ENCODE data around the gene MMAB.

The MMAB gene

GRCh38 chr12:109571773-109572505 is 1.4 kb downstream of the MMAB start:
- TF ChIP-seq FOXP2 (optimal IDR thresholded peaks at IDR 0.05; ENCODE audit: borderline replicate concordance, extremely low read depth, extremely low read length, insufficient read depth) (no peak), TAF1 (IDR thresholded peaks at IDR 0.05; ENCODE audit: borderline replicate concordance, insufficient read depth, low read length) (no peak), SIN3A (IDR thresholded peaks at IDR 0.05; ENCODE audit: borderline replicate concordance, insufficient read depth, low read length) (no peak), POLR2AphosphoS5 (IDR thresholded peaks at IDR 0.05; ENCODE audit: low read depth, low read length) (no peak)
- TF ChIP-seq, protein P1, sequence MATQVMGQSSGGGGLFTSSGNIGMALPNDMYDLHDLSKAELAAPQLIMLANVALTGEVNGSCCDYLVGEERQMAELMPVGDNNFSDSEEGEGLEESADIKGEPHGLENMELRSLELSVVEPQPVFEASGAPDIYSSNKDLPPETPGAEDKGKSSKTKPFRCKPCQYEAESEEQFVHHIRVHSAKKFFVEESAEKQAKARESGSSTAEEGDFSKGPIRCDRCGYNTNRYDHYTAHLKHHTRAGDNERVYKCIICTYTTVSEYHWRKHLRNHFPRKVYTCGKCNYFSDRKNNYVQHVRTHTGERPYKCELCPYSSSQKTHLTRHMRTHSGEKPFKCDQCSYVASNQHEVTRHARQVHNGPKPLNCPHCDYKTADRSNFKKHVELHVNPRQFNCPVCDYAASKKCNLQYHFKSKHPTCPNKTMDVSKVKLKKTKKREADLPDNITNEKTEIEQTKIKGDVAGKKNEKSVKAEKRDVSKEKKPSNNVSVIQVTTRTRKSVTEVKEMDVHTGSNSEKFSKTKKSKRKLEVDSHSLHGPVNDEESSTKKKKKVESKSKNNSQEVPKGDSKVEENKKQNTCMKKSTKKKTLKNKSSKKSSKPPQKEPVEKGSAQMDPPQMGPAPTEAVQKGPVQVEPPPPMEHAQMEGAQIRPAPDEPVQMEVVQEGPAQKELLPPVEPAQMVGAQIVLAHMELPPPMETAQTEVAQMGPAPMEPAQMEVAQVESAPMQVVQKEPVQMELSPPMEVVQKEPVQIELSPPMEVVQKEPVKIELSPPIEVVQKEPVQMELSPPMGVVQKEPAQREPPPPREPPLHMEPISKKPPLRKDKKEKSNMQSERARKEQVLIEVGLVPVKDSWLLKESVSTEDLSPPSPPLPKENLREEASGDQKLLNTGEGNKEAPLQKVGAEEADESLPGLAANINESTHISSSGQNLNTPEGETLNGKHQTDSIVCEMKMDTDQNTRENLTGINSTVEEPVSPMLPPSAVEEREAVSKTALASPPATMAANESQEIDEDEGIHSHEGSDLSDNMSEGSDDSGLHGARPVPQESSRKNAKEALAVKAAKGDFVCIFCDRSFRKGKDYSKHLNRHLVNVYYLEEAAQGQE (IDR thresholded peaks at IDR 0.05; ENCODE audit: insufficient read depth in 1 of 2, low read depth in 2 of 2, low read length in 2 of 2): no peak

DNA sequence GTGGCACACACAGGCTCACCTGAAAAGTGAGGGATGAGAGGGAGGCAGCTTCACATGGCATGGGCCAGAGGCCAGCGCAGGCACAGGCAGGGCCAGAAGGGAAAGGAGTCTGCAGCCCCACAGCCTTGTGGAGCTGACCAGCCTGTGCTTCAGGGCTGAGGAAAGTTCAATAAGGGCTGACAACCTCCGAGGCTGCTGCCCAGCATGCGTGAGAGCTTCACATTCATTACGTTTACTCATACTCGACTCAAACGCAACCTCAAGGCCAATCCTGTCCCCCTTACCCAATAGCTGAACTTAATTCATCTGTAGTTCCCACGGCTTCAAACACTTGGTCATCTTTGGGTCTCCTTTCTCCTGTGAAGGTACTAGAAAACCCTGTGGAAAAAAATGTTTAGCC is 4.8 kb downstream of the MMAB start:
- TF ChIP-seq, protein P1 (IDR thresholded peaks at IDR 0.05; ENCODE audit: insufficient read depth in 1 of 2, low read depth in 2 of 2, low read length in 2 of 2): no peak
- TF ChIP-seq POLR2AphosphoS5 (IDR thresholded peaks at IDR 0.05; ENCODE audit: low read depth, low read length) (no peak), TAF1 (IDR thresholded peaks at IDR 0.05; ENCODE audit: borderline replicate concordance, insufficient read depth, low read length) (no peak), SIN3A (IDR thresholded peaks at IDR 0.05; ENCODE audit: borderline replicate concordance, insufficient read depth, low read length) (no peak), FOXP2 (optimal IDR thresholded peaks at IDR 0.05; ENCODE audit: borderline replicate concordance, extremely low read depth, extremely low read length, insufficient read depth) (no peak)

DNA sequence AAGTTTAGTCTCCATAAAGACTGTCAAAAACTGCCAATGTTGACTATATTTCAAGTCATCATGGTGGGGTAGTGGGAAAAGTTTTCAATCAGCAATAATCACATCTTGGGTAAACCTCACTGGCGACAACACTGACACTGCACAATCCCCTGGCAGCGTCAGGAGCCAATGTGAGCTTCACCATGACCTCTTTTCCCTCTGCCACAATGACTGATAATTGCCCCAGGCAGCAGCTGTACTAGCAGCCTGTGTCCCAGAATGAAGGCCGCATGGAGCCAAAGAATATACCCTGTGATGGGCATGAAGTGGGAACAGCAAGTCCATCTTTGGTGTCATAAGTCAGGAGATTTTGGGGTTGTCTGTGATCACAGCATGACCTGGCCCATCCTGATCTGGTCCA is 5.3 kb downstream of the MMAB start:
- TF ChIP-seq, protein P1 (IDR thresholded peaks at IDR 0.05; ENCODE audit: insufficient read depth in 1 of 2, low read depth in 2 of 2, low read length in 2 of 2): no peak
- TF ChIP-seq TAF1 (IDR thresholded peaks at IDR 0.05; ENCODE audit: borderline replicate concordance, insufficient read depth, low read length) (no peak), FOXP2 (optimal IDR thresholded peaks at IDR 0.05; ENCODE audit: borderline replicate concordance, extremely low read depth, extremely low read length, insufficient read depth) (no peak), POLR2AphosphoS5 (IDR thresholded peaks at IDR 0.05; ENCODE audit: low read depth, low read length) (no peak), SIN3A (IDR thresholded peaks at IDR 0.05; ENCODE audit: borderline replicate concordance, insufficient read depth, low read length) (no peak)

DNA sequence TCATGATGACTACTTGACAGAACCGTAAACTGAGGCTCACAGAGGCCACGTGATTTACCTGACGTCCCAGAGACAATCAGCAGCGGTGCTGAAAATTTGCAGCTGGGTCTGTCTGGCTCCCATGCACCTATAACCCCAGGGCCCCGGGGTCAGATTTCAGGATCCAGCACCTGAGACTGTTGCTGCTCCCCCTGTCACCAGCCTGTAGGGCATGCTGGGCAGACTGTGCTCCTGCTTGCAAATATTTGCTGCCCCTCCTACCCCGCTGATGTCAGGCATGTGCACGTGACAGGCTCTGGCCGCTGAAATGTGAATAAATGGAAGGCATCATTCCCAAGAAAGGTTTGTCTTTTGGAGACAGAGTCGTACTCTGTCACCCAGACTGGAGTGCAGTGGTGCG is 6.0 kb downstream of the MMAB start:
- no peak for TF ChIP-seq POLR2AphosphoS5 (IDR thresholded peaks at IDR 0.05; ENCODE audit: low read depth, low read length)
- no peak for TF ChIP-seq SIN3A (IDR thresholded peaks at IDR 0.05; ENCODE audit: borderline replicate concordance, insufficient read depth, low read length)
- TF ChIP-seq, protein P1 (IDR thresholded peaks at IDR 0.05; ENCODE audit: insufficient read depth in 1 of 2, low read depth in 2 of 2, low read length in 2 of 2): no peak
- no peak for TF ChIP-seq FOXP2 (optimal IDR thresholded peaks at IDR 0.05; ENCODE audit: borderline replicate concordance, extremely low read depth, extremely low read length, insufficient read depth)
- TF ChIP-seq TAF1 (IDR thresholded peaks at IDR 0.05; ENCODE audit: borderline replicate concordance, insufficient read depth, low read length): no peak
